ENCODE results near the gene CFAP126. TPM values are rescaled to one million over a fixed set of nuclear protein-coding genes. Genes with fewer than 3 reads are reported as not detected.

CFAP126 gene
- total and polyA plus RNA-seq, 2 of the 8 experiments (the other 6 are each of a cell fraction or from before 2014, with no cell fraction given), result not detected

GRCh38 chr1:161390559-161390858 lies 22.8 kb upstream of the CFAP126 start:
- 15% methylated on average over 13 of the region's 13 CpGs; no CpG with 5 or more reads in 1 of the 2 experiments for WGBS, 2 experiments (ENCODE audit: extremely low coverage in 1 of 2, insufficient coverage in 1 of 2, insufficient read length in 1 of 2, insufficient replicate concordance in 2 of 2, low coverage in 1 of 2, low lambda C conversion rate in 2 of 2, missing lambda C conversion rate in 1 of 2)
- ChIA-PET CTCF (ENCODE audit: partially characterized antibody) (interaction anchor here (0.9 to 2.1 kb wide), 4 partner anchors 8 to 174 kb away, joined by 3 to 4 read pairs (median 4); no protein-coding TSS in a partner anchor), POLR2A (ENCODE audit: partially characterized antibody) (interaction anchor here (0.6 to 2.3 kb wide), 3 partner anchors 50 to 188 kb away, joined by 3 to 6 read pairs (median 4); partner anchors contain the start of gene NDUFS2)
- Histone ChIP-seq H3K14ac (ENCODE audit: insufficient read length) (no peak overlapping the region), H4K91ac (replicated peaks; ENCODE audit: insufficient read length, low read length) (no peak overlapping the region), H3K4me1 (replicated peaks in 1 of 4; ENCODE audit: control insufficient read depth in 3 of 4, insufficient read depth in 4 of 4, low read length in 3 of 4) (peaks cover 0 to 1% (median 0%) of the 10 kb centered on the region in 4 experiments; a peak in 1 of 7 replicates), H2AFZ (ENCODE audit: low read length) (peak overlapping the region; percentile 76), H4K5ac (ENCODE audit: insufficient read length, low read depth, low read length) (no peak overlapping the region), H3K23ac (ENCODE audit: insufficient read length) (no peak overlapping the region), H2BK5ac (ENCODE audit: low read depth, low read length) (no peak overlapping the region), H3K36me3 (ENCODE audit: control insufficient read depth in 2 of 4, insufficient read depth in 4 of 4, low read length in 3 of 4) (no peaks in the 10 kb centered on the region), H2BK120ac (replicated peaks; ENCODE audit: low read depth, low read length) (no peak overlapping the region), H3K9me3 (ENCODE audit: insufficient read depth in 2 of 2, low read depth in 1 of 2, low read length in 1 of 2) (no peaks in the 10 kb centered on the region), H3K4me3 (ENCODE audit: extremely low read depth in 1 of 4, insufficient read depth in 2 of 4, low read depth in 3 of 4, low read length in 4 of 4) (peak overlapping the region; percentile 87 to 100 (median 88)), H3K9ac (replicated peaks in 1 of 4; ENCODE audit: extremely low read depth in 1 of 4, low read depth in 3 of 4, low read length in 3 of 4) (peak overlapping the region in 3 of 4 experiments; percentile 46 to 72 (median 61); a peak in 5 of 7 replicates), H2AK5ac (ENCODE audit: low read depth, low read length) (no peak overlapping the region), H4K20me1 (replicated peaks in 1 of 2; ENCODE audit: control insufficient read depth in 1 of 2, insufficient read depth in 2 of 2, low read length in 2 of 2) (no peaks in the 10 kb centered on the region), H3K56ac (replicated peaks; ENCODE audit: insufficient read length, low read depth, low read length) (no peak overlapping the region), H3K79me2 (ENCODE audit: control insufficient read depth in 1 of 2, insufficient read depth in 2 of 2, low read length in 2 of 2) (no peaks in the 10 kb centered on the region), H3K4ac (replicated peaks; ENCODE audit: insufficient read length, low read depth, low read length) (no peak overlapping the region), H3K18ac (ENCODE audit: extremely low read depth, low read length) (no peak overlapping the region; the same call in 1 of the 2 replicates), H3K23me2 (ENCODE audit: low read depth, low read length) (peaks cover 7% of the 10 kb centered on the region), H2BK12ac (ENCODE audit: low read depth, low read length) (no peak overlapping the region), H3K27me3 (replicated peaks in 1 of 4; ENCODE audit: control insufficient read depth in 3 of 4, extremely low read depth in 1 of 4, insufficient read depth in 3 of 4, low read length in 3 of 4) (no peaks in the 10 kb centered on the region), H3K27ac (ENCODE audit: low read depth, low read length) (no peak overlapping the region), H2BK20ac (ENCODE audit: low read length) (no peak overlapping the region), H3K4me2 (ENCODE audit: insufficient read depth in 1 of 2, low read depth in 2 of 2, low read length in 2 of 2) (peak overlapping the region; percentile 96 to 100), H4K8ac (ENCODE audit: extremely low read depth, insufficient read depth, low read length) (peak overlapping the region; percentile 91), H2BK15ac (ENCODE audit: low read length) (no peak overlapping the region), H3K79me1 (ENCODE audit: low read depth, low read length) (no peaks in the 10 kb centered on the region)
- FAIRE-seq (no peak), DNase-seq (ENCODE audit: low read depth in 1 of 2, low spot score in 2 of 2) (no peak)
- TF ChIP-seq RFX5 (IDR thresholded peaks at IDR 0.05; ENCODE audit: borderline replicate concordance, low read depth, low read length) (no peak), CTBP2 (IDR thresholded peaks at IDR 0.05; ENCODE audit: borderline replicate concordance, insufficient read depth, insufficient read length, low read length) (no peak), CEBPB (IDR thresholded peaks at IDR 0.05; ENCODE audit: low read depth, low read length) (no peak), MAFK (IDR thresholded peaks at IDR 0.05; ENCODE audit: low read depth, low read length) (no peak), HDAC2 (IDR thresholded peaks at IDR 0.05; ENCODE audit: borderline replicate concordance in 1 of 2, low read depth in 2 of 2, low read length in 2 of 2) (no peak), HDAC6 (IDR thresholded peaks at IDR 0.05; ENCODE audit: low read depth, low read length) (no peak), SP1 (IDR thresholded peaks at IDR 0.05; ENCODE audit: low read depth, low read length) (no peak), KDM5A (IDR thresholded peaks at IDR 0.05; ENCODE audit: low read length) (no peak), POLR2A (IDR thresholded peaks at IDR 0.05; ENCODE audit: control extremely low read depth in 1 of 2, low read depth in 2 of 2, low read length in 2 of 2) (no peak), NANOG (IDR thresholded peaks at IDR 0.05; ENCODE audit: insufficient read depth, low read depth, low read length, poor library complexity, severe bottlenecking) (no peak), YY1 (IDR thresholded peaks at IDR 0.05; ENCODE audit: low read depth, low read length) (no peak), FOSL1 (IDR thresholded peaks at IDR 0.05; ENCODE audit: insufficient read depth, low read depth, low read length) (no peak), SAP30 (IDR thresholded peaks at IDR 0.05; ENCODE audit: insufficient read depth, insufficient replicate concordance, low read length) (no peak), TAF1 (IDR thresholded peaks at IDR 0.05; ENCODE audit: low read depth, low read length) (no peak), CHD1 (IDR thresholded peaks at IDR 0.05; ENCODE audit: low read depth, low read length) (no peak)

All from H1 (cell line).